GM21423 (cell line): ENCODE measurements around the gene MERTK.

Experiments used
- ATAC-seq: cut with Tn5 transposase; IDR thresholded peaks from one replicate; pipeline ENCODE4 v1.9.1; 2021; ENCODE audit warnings: mild to moderate bottlenecking, moderate library complexity; ENCODE audit not compliant: unreplicated experiment

MERTK gene

DNA sequence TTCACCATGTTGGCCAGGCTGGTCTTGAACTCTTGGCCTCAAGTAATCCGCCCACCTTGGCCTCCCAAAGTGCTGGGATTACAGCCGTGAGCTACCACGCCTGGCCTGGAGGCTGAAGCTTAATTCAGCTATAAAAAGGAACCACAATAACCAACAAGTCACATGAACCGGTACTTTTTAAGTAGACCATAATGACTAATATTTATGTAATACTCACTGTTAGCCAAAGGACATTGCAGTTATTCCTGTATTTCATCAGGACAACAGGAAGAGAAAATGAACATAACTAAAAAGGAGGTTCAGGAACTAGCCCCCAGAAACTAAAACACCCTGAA lies 107.6 kb downstream of the MERTK start:
- ATAC-seq: no peak

DNA sequence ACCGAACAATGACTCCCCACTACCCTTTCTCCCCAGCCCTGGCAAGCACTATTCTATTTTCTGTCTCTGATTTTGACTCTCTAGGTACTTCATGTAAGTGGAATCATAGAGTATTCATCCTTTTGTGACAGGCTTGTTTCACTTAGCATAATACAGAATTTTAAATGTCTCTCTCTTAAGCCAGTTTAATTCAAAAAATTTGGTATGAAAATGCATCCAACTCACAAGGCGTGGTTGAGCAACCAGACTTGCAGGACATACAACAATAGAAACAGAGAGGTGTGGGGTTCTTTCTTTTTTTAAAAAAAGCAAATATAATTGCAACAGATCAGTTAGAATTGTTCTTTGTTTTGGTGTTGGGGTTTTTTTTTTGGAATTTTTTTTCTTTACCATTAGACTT lies 109.1 kb downstream of the MERTK start:
- no peak for ATAC-seq

- no peak for ATAC-seq
Measured at GRCh38 chr2:112008910-112009485, 110.6 kb downstream of the MERTK start.

- no peak for ATAC-seq
Measured at GRCh38 chr2:112010751-112011150, 112.3 kb downstream of the MERTK start.

GRCh38 chr2:112012556-112012955 lies 114.1 kb downstream of the MERTK start:
- ATAC-seq: no peak

- ATAC-seq: no peak
Measured at GRCh38 chr2:112018846-112019245, 120.4 kb downstream of the MERTK start.

- no peak for ATAC-seq
Measured at GRCh38 chr2:112019569-112019982, 121.2 kb downstream of the MERTK start.

DNA sequence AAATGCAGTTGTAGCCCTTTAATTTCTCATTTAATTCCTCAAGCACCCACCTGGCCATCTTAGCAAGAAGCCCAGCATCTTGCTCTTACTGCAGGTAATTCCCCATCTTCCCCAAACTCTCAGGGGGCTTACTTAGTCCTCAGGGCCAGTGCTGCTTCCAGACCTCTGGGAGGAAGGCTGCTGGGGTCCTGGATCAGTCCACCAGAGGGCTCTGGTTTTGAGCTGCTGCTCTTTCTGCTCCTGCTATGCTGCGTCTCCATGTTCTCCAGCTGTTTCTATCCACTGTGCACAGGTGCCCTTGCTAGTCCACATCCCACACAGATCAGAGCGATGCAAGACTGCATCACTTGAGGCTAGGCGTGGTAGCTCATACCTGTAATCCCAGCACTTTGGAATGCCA lies 122.2 kb downstream of the MERTK start:
- no peak for ATAC-seq

GRCh38 chr2:112021290-112021689 lies 122.9 kb downstream of the MERTK start:
- no peak for ATAC-seq

- ATAC-seq: no peak
Measured at GRCh38 chr2:112021781-112022231, 123.4 kb downstream of the MERTK start.

DNA sequence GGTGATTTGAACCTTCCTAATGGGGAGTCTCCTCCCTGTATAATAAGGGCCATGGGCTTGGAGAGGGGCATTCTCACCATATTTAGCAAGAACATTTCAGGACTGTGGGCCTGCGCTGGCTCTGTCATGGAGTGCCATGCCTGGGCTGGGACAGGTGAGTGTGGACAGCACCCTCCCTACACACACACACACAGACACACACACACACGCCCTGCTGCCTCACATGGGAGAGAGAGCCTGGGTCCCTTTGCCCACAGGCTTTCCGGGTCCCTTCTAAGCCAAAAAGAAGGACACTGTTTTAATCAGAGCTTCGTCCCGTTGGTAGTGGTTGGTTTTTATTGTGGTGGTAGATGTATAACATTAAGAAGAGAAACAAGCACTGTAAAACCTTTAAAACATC lies 125.3 kb downstream of the MERTK start:
- ATAC-seq: no peak

DNA sequence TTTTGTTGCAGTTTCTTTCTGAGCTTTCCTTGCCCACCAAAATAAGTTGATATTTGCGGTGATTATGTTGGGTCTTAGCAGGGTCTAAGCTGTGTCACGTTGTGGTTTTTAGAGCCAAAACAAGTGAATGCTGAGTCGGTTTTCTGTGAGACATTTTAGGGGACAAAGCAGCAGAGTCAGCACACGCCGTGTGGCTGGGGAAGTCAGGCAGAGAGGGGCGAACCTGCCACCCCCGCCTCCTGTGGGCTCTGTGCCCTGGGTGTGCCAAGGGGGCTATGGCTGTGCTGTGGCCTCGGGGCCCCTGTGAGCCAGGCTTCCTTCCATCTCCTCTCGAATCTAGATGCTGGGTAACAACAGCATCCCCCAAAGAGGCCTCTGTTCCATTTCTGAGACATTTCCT lies 125.8 kb downstream of the MERTK start:
- ATAC-seq: no peak

GRCh38 chr2:112024896-112025491 lies 126.6 kb downstream of the MERTK start:
- ATAC-seq: no peak

- no peak for ATAC-seq
Measured at GRCh38 chr2:112026509-112026908, 128.1 kb downstream of the MERTK start.

- no peak for ATAC-seq
Measured at GRCh38 chr2:112027767-112028166, 129.4 kb downstream of the MERTK start.

GRCh38 chr2:112029164-112029563 lies 130.8 kb downstream of the MERTK start:
- ATAC-seq: no peak

DNA sequence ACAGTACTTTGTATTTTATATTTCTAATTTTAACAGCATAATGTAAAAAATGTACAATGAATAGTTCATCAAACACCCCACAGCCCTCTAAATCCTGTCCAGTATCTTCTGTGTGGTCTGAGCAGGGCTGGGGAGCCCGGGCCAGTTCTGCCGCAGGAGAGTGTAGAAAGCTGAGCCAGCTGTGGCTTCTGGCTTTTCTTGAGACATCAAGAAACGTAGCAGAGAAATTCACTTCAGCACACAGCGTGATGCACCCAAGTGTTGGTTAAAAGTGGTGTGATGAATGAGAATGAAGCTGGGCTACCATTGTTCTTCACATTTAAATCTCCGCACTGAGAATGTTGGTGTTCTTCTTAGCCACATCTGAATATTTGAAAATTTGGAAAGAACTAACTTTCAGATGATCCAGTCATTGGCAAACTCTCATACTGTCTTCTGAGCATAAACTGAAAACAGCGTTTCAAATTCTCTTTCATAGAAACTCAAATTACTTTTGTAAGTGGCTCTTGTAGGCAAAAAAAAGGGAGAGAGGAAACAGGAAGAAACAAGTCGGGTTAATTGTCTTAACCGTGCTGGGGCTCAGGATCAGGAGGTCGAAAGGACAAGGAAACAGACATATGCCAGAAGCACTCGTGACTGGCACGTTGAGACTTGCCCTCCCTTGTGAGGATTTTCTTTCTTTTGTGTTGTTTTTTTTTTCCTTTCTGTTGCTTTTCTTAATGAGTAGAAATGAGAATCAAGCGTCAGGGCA lies 133.2 kb downstream of the MERTK start:
- no peak for ATAC-seq

- no peak for ATAC-seq
Measured at GRCh38 chr2:112032224-112032586, 133.8 kb downstream of the MERTK start.

- ATAC-seq: no peak
Measured at GRCh38 chr2:112032689-112033465, 134.5 kb downstream of the MERTK start.

DNA sequence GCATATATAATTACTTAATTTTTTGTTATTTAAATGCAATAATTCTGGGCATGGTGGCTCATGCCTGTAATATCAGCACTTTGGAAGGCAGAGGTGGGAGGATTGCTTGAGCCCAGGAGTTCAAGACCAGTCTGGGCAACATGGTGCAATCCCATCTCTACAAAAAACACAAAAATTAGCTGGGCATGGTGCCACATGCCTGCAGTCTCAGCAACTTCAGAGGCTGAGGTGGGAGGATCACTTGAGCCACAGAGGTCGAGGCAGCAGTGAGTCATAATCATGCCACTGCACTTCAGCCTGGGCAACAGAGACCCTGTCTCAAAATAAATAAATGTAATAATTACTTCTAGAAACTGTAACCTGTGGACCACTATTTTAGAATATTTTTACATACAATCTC lies 135.2 kb downstream of the MERTK start:
- no peak for ATAC-seq

DNA sequence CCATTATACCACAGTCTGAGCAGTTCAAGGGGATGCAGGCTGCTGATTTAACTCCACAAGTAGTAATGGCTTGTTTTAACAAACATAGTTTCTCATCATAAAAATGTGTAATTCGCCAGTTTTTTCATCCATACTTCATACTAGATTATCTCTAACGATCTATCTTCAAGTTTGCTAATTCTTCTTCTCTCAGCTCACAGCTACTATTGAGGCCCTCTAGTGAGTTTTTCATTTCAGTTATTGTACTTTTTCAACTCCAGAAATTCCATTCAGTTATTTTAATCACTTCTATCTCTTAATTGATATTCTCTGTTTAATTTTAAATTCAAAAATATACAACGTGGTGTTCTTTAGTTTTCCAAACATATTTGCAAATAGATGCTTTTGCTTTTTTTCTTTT lies 136.5 kb downstream of the MERTK start:
- ATAC-seq: no peak

GRCh38 chr2:112035786-112036185 lies 137.4 kb downstream of the MERTK start:
- no peak for ATAC-seq
